ENCODE measurements around the gene SLC5A2.

SLC5A2 gene

DNA sequence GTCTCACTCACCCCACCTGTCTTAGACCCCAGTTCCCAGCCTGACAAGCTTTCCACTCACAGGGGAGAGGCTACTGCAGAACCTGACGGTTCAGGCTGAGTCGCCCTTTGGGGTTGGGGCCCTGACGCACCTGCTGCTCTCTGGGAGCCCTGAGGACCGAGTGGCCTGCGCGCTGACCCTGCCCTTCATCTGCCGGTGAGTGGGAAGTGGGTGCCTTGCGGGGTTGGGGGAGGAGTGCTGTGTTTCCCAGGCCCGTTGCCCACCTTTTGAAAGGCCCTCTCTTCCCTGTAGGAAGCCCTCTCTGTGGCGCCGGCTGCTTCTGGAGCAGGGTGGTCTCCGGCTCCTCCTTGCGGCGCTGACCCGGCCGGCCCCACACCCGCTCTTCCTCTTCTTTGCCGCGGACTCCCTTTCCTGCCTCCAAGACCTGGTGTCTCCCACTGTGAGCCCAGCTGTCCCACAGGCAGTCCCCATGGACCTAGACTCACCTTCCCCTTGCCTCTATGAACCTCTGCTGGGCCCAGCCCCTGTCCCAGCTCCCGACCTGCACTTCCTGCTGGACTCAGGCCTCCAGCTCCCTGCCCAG, 17.0 kb upstream of the SLC5A2 start:
- no peaks in the 10 kb centered on the region for H4K20me1 ChIP-seq (ENCODE audit: insufficient read depth, low read length)
- no peaks in the 10 kb centered on the region for H3K9me3 ChIP-seq (ENCODE audit: insufficient read depth, low read length)
- no peak overlapping the region for H3K4me3 ChIP-seq (ENCODE audit: low read length)
- no peak overlapping the region for H3K27ac ChIP-seq (ENCODE audit: low read length)
- no peak overlapping the region for H2AFZ ChIP-seq (ENCODE audit: low read depth, low read length)
- no peaks in the 10 kb centered on the region for H3K27me3 ChIP-seq (ENCODE audit: low read depth, low read length)
- H3K4me2 ChIP-seq (ENCODE audit: low read length) = no peak overlapping the region
- H3K4me1 ChIP-seq (ENCODE audit: low read length) = peaks cover 8% of the 10 kb centered on the region
- no peaks in the 10 kb centered on the region for H3K36me3 ChIP-seq (replicated peaks; ENCODE audit: low read depth, low read length)
- no peak overlapping the region for H3K9ac ChIP-seq (ENCODE audit: low read length)
- TF ChIP-seq, protein P1, sequence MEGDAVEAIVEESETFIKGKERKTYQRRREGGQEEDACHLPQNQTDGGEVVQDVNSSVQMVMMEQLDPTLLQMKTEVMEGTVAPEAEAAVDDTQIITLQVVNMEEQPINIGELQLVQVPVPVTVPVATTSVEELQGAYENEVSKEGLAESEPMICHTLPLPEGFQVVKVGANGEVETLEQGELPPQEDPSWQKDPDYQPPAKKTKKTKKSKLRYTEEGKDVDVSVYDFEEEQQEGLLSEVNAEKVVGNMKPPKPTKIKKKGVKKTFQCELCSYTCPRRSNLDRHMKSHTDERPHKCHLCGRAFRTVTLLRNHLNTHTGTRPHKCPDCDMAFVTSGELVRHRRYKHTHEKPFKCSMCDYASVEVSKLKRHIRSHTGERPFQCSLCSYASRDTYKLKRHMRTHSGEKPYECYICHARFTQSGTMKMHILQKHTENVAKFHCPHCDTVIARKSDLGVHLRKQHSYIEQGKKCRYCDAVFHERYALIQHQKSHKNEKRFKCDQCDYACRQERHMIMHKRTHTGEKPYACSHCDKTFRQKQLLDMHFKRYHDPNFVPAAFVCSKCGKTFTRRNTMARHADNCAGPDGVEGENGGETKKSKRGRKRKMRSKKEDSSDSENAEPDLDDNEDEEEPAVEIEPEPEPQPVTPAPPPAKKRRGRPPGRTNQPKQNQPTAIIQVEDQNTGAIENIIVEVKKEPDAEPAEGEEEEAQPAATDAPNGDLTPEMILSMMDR (IDR thresholded peaks at IDR 0.05; ENCODE audit: low read depth, low read length) = no peak
- no peak for TF ChIP-seq EZH2phosphoT487 (IDR thresholded peaks at IDR 0.05; ENCODE audit: low read depth)
- H3K79me2 ChIP-seq (ENCODE audit: low read length) = no peaks in the 10 kb centered on the region

DNA sequence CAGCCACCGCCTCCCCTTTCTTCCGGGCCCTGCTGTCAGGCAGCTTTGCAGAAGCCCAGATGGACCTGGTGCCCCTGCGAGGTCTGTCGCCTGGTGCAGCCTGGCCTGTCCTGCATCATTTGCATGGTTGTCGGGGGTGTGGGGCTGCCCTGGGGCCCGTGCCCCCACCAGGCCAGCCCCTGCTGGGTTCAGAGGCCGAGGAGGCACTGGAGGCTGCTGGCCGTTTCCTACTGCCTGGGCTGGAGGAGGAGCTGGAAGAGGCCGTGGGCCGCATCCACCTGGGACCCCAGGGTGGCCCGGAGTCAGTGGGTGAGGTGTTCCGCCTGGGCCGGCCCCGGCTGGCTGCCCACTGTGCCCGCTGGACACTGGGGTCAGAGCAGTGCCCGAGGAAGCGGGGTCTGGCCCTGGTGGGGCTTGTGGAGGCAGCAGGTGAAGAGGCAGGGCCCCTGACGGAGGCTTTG, 16.5 kb upstream of the SLC5A2 start:
- Histone ChIP-seq H3K4me2 (ENCODE audit: low read length) (no peak overlapping the region), H3K27ac (ENCODE audit: low read length) (no peak overlapping the region)

DNA sequence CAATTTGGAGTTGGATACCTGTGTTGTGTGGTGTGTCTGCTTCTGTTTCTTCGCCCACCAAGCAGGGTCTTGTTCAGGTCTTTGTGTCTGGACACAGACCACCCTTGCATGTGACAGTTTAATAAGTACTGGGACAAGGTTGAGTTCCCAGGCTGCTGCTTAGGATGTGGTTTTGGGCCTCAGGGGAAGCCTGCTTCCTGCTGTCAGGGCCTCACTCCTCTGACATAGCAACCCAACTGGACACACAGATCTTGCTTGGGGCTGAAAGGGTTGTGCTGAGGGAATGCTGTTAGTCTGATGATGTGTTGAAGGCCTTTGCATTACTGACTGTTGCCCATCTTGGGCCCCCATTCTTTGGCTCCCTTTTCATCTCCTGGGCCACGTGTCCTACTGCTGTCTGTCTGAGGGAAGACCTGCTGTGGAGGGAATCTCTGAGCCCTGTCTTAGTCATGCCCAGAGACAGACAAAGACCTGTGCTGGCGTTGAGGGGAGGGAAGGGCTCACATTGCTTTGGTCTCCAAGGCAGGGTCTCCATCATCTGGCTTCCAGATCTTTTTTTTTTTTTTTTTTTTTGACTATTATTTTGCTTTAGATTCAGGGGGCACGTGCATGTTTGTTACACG, 15.7 kb upstream of the SLC5A2 start:
- Histone ChIP-seq H2AFZ (ENCODE audit: low read depth, low read length) (no peak overlapping the region), H3K27me3 (ENCODE audit: low read depth, low read length) (no peaks in the 10 kb centered on the region), H4K20me1 (ENCODE audit: insufficient read depth, low read length) (no peaks in the 10 kb centered on the region), H3K27ac (ENCODE audit: low read length) (no peak overlapping the region), H3K79me2 (ENCODE audit: low read length) (no peaks in the 10 kb centered on the region), H3K4me1 (ENCODE audit: low read length) (peaks cover 8% of the 10 kb centered on the region), H3K4me2 (ENCODE audit: low read length) (no peak overlapping the region), H3K4me3 (ENCODE audit: low read length) (no peak overlapping the region), H3K9me3 (ENCODE audit: insufficient read depth, low read length) (no peaks in the 10 kb centered on the region), H3K9ac (ENCODE audit: low read length) (no peak overlapping the region), H3K36me3 (replicated peaks; ENCODE audit: low read depth, low read length) (no peaks in the 10 kb centered on the region)
- no peak for TF ChIP-seq EZH2phosphoT487 (IDR thresholded peaks at IDR 0.05; ENCODE audit: low read depth)
- TF ChIP-seq, protein P1 (IDR thresholded peaks at IDR 0.05; ENCODE audit: low read depth, low read length) = no peak

More for the DNA sequence above, 16.5 kb upstream of the SLC5A2 start:
- Histone ChIP-seq H3K9ac (ENCODE audit: low read length) (no peak overlapping the region), H3K27me3 (ENCODE audit: low read depth, low read length) (no peaks in the 10 kb centered on the region), H3K4me3 (ENCODE audit: low read length) (no peak overlapping the region), H2AFZ (ENCODE audit: low read depth, low read length) (no peak overlapping the region), H3K9me3 (ENCODE audit: insufficient read depth, low read length) (no peaks in the 10 kb centered on the region), H3K79me2 (ENCODE audit: low read length) (no peaks in the 10 kb centered on the region), H3K4me1 (ENCODE audit: low read length) (peaks cover 8% of the 10 kb centered on the region), H3K36me3 (replicated peaks; ENCODE audit: low read depth, low read length) (no peaks in the 10 kb centered on the region), H4K20me1 (ENCODE audit: insufficient read depth, low read length) (no peaks in the 10 kb centered on the region)
- TF ChIP-seq EZH2phosphoT487 (IDR thresholded peaks at IDR 0.05; ENCODE audit: low read depth) = no peak
- TF ChIP-seq, protein P1 (IDR thresholded peaks at IDR 0.05; ENCODE audit: low read depth, low read length) = no peak

DNA sequence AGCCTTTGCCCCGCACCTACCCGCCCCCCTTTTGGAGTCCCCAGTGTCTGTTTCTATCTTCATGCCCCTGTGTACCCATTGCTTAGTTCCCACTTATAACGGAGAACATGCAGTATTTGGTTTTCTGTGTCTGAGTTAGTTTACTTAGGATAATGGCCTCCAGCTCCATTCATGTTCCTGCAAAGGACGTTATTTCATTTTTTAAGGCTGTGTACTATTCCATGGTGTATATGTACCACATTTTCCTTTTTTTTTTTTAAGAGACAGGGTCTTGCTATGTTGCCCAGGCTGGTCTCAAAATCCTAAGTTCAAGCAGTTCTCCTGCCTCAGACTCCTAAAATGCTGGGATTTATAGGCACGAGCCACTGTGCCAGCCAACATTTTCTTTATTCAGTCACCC, 15.1 kb upstream of the SLC5A2 start:
- no peak overlapping the region for H2AFZ ChIP-seq (ENCODE audit: low read depth, low read length)
- H3K4me3 ChIP-seq (ENCODE audit: low read length) = no peak overlapping the region
- H3K36me3 ChIP-seq (replicated peaks; ENCODE audit: low read depth, low read length) = no peaks in the 10 kb centered on the region
- no peaks in the 10 kb centered on the region for H3K27me3 ChIP-seq (ENCODE audit: low read depth, low read length)
- no peak overlapping the region for H3K4me2 ChIP-seq (ENCODE audit: low read length)
- no peak overlapping the region for H3K9ac ChIP-seq (ENCODE audit: low read length)
- TF ChIP-seq, protein P1 (IDR thresholded peaks at IDR 0.05; ENCODE audit: low read depth, low read length) = no peak
- no peak for TF ChIP-seq EZH2phosphoT487 (IDR thresholded peaks at IDR 0.05; ENCODE audit: low read depth)
- H3K4me1 ChIP-seq (ENCODE audit: low read length) = peaks cover 8% of the 10 kb centered on the region
- no peaks in the 10 kb centered on the region for H4K20me1 ChIP-seq (ENCODE audit: insufficient read depth, low read length)
- H3K79me2 ChIP-seq (ENCODE audit: low read length) = no peaks in the 10 kb centered on the region
- H3K9me3 ChIP-seq (ENCODE audit: insufficient read depth, low read length) = no peaks in the 10 kb centered on the region
- no peak overlapping the region for H3K27ac ChIP-seq (ENCODE audit: low read length)
